Hepatic stellate cell (primary cell): Measurements from ENCODE around the gene ERC2.

ENCODE experiments used
- DNase-seq: peaks from one replicate; pipeline ENCODE4 v3.0.0; 2011; ENCODE audit warnings: low spot score

The ERC2 gene

DNA sequence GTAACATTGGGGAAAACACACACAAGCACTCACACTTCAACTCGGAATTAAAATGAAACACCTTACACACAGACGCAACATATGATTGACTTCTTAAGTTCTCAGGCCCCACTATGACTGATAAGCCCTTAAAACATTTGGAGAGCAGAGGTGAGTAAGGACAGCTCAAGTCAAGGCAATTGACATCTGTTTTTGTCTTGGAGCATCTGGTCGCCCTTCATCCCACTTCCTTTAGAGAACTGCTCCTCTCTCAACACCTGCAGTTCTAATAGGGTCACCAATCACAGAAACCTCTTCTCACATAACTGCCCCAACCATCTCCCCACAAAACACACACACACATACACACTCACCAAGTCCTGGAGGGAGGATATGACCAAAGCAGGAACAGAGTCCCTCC lies 43.4 kb downstream of the ERC2 start:
- DNase-seq = no peak

DNA sequence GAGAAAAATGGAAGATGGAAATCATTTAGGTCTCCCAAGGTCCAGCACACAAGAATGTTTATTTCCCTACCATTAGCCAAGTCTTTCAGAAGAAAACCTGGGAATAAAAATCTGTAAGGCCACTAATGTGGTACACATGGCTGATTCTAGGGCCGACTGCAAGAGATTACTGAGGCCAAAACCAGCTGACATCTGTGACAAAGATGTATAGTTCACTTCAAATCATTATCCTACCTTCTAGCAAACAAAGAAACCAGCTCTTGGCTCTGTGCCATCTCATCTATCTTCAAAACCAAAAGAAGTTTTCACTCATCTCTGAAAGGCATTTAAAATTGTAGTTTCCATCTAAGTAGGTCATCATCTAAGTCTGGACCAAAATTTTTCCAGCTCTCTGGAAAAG lies 43.9 kb downstream of the ERC2 start:
- DNase-seq = no peak

DNA sequence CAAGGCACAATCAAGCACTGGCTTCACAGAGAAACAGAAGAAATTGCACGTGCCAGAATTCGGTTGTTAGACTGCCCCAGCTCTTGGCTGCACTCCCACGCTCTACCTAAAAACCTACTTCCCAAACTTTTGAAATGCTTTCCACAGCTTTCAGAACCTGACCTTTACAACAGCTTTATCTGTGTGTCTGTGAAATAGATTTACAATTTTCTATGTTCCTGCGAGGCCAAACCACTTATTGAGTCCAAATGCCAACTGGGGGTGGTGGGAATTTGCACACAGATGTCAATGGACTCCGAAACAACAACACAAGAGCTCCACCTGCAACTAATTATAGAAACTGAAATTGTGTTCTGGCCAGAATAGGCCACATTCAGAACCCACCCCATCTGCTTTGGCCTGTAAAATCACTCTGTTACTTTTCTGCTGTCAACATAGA lies 44.6 kb downstream of the ERC2 start:
- no peak for DNase-seq

DNA sequence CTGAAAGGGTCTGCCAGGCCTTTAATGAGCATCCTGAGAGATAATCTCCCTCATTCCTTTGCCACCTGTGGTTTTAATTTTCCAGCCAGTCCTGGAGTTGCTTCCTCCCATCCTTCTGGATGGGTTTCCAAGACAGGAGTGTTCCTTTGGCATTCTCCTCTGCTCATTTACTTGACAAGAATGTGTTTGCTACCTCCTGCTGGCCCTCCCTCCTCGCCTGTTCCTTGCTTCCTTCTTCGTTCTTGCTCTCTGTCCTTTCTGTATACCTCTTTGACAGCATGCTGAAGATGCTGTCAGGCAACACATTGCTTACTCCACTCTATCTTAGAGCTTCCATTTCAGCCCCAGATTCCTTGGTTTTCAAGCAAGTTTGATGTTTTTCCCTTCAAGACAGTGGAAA lies 46.0 kb downstream of the ERC2 start:
- DNase-seq = no peak

DNA sequence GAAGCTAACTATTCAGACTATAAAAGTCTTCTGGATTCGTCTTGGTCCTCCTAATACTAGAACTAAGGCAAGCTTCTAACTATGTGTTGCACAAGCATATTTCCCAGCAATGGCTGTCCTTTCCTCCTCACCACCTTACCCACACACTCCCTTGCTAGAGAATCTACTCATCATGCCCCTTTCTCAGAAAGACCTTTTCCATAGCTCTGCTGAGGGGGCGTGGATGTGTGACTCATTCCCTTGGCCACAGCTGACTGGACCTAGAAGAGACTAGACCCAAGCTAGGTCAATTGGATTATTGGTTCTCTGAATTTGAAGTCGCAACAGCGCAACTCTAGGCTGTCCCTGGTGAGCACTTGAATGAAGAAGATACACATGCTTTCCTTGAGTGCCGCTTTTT lies 47.1 kb downstream of the ERC2 start:
- DNase-seq = no peak

DNA sequence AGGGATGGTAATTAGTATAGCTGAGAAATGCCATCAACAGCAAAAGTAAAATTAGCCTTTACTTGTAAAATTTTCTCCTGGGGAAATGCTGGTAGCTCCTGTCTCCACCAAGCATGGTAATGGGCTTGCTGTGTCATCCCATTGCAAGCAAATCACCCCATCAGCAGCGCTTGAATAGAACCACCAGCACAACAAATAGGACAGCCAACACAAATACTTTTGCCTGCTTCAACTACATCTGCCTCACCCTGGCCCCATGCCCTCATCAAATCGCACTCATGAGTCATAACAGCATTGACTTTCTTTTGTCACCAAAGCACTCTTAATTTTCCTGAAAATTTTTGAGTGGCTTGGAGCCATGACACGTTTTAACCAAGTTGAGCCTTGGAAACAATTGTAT lies 52.6 kb downstream of the ERC2 start:
- DNase-seq = no peak

DNA sequence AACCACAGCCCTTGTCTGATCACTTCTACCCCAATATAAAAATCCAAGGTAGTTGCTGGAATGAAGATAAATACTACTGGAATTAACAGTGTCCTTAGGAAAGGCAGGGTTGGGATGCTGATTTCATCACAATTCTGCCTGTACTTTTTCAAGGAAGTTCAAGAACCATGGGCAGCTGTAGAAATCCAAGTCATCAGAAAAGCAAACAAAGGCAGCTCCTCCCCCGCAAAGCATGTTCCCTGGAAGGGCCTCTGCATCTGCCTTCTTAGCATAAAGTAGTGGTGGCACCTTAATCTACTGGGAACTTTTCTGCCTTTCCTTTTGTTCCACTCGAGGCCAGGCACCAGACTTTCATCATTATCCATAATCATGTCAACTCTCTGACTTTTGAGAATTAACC lies 54.4 kb downstream of the ERC2 start:
- DNase-seq = no peak

DNA sequence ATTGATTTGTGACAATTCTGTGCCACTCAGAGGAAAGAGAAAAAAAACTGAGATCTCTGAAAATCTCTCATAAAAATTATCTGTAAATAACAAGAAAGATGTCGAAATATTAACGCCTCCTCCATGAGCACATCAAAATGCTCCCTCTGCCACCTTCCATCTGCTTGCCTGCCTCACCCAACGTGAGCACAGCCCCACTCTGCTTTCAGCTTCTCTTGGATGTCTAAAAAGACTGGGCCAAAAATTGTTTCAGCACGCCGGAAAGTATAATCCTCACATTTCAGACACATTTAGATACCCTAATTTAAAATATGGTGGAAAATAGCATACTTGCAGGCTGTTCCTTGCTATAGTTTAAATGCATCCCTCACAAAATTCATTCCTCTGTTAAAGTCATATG lies 57.1 kb downstream of the ERC2 start:
- no peak for DNase-seq

DNA sequence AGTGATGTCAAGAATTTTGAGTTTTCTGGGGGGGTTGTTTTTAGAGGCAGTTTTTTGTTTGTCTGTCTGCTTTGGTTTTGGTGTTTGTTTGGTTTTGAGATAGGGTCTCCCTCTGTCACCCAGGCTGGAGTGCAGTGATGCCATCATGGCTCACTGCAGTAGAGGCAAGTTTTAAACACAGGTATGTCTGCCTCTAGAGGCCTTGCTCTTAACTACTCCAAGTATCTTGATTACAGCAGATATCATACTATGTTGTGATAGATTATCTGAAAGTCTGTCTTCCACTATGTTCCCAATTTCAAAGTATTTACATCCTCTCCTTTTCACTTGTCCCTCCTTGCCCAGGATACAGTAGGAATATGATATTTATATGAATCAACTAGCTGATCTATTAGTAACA lies 57.7 kb downstream of the ERC2 start:
- no peak for DNase-seq

DNA sequence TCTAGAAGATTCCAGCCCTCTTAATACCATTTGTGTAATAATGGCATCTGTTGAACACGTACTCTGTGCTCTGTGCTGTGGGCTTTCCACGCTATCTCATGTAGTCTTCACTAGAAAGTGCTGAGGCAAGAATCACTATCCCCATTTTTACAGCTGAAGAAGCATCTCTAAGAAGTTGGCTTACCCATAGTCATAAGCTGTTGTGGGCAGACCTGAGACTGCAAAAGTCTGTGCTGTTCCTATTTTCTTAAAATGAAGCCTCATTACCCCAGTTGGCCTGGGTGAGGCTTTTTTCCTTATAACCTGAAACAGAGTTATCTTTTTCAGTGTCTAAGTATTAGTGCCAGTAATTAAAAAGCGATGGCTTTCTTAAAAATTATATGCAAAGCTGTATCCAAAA lies 58.5 kb downstream of the ERC2 start:
- DNase-seq = no peak

DNA sequence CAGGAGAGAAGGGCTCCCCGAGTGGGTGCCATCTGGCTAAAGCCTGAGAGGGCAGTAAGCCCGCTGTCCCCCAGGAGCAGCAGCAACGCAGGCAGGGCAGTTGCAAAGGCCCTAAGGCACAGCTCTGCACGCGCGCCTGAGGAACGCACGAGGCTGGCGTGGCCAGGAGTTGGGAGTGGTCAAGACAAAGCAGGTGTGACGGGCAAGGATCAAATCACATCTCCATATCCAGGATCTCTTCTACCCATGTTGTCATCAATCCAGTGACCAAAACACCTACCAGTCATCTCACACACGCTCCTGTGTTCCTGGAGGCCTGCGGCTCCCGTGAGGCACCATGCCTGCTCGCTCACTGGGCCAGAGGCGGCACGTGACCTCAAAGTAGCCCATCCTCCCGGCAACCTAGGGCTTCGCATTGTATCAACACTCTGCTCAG lies 59.5 kb downstream of the ERC2 start:
- DNase-seq = no peak

DNA sequence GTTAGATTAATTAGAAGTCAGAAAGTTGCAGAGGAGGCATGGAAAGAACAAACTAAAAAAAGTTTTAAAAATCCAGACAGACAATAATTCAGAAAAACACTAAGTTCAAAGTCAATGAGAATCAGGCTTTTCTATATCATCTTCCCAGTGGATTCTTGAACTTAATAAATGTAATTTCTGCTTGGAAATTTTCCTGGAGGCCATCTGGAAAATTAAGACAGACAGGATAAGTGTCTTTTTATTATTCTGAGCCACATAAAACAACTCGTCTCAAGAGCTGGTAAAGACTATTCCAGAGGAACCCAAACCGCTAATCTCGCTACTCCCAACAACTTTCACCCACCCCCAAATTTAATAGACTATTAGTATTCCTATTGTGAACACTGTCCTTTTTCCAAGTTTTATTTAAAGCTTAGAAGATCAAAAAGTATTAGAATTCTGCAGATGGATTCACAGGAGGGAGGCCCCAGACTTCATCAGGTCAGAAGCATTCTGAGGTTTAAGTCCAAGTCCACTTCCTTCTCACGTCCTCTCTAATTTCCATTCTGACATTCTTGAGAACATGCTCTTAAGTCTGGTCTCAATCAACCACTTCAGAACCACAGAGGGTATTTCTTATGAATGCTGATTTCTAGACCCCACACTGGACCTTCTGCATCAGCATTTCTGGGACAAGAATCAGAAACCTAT lies 61.3 kb downstream of the ERC2 start:
- no peak for DNase-seq

DNA sequence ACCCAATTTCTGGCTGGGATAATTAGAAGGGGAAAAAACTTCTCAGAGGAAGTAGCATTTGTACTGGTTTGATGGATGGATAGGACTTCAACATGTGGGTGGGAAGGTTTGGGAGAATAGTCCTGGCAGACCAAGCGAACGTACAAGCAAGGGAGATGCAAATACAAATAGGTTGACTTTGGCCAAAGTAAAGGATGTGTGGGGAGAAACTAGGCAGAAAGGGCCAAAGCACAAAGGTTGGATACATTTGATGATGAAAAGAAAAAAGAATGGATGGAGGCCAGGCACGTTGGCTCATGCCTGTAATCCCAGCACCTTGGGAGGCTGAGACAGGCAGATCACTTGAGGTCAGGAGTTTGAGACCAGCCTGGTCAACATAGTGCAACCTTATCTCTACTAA lies 63.4 kb downstream of the ERC2 start:
- no peak for DNase-seq

DNA sequence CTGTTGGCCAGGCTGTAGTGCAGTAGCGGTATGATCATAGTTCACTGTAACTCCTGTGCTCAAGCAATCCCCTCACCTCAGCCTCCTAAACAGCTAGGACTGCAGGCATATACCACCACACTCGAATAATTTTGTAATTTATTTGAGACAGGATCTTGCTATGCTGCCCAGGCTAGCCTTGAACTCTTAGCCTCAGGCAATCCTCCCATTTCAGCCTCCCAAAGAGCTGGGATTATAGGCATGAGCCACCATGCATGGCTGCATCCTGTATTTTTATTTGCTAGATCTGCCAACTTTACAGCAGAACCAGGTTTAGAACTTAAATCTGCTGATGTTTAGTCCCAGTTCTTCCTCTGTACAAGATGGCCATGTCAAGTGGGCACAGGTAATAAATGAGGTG lies 69.6 kb downstream of the ERC2 start:
- DNase-seq = no peak

DNA sequence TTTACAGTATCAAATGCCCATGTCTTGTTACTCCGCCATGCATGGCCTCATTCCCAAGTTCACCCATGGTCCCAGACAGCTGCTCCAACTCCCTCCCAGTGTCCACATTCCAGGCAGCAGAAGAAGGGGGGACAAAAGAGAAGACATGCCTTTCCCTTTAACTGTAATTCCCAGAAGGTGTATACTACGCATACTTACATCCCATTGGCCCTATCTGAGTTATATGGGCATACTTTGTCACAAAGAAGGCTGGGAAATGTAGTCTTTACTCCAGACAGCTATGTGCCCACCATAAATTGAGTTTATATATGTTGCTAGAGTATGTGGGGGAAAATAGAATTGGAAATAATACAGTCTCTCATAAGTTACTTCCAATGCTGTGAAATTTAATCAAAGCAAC lies 70.5 kb downstream of the ERC2 start:
- DNase-seq = no peak

DNA sequence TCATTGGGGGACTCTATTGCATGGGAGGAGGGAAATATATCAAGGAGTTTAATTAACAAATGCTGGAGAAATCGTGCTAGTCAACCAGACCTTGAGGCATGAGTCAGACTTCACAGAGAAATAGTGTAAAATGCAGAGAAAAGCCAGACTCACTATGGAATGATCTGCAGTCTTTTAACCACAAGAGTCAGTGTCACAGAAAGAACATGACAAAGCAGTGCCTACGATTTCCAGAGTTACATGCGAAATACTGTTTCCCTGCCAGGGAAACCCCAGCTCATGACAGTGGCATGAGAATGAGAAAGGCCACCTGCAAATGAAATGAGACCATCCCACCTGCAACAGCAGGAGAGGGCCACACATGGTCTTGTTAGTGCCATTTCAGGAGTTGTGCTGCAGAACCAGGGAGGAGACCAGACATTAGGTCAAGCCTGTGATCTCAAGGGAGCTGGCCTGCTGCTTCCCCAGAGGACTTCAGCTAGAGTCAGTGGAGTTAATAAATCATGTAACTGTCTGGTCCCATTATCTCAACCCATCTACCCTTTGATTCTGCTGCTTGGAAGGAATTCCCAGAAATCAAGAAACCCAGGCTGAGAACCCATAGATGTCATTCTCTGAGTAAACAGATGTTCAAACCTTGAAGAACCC lies 79.0 kb downstream of the ERC2 start:
- DNase-seq = no peak

DNA sequence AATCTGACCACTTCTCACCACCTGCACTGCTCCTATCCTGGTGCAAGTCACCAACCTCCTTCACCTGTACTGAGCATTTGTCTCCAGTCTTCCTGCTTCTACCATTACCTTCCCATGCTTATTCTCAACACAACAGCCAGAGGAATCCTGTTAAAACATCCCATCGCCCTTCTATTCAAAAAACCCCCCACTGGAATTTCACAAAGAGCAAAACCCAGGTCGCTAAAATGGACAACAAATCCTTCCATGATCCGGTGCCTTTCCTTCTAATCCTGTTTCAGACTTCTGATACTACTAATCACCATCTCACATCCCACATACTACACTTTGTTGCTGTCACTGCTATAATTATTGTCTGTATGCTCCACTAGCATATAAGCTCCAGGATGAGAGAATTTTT lies 85.2 kb downstream of the ERC2 start:
- DNase-seq = no peak

DNA sequence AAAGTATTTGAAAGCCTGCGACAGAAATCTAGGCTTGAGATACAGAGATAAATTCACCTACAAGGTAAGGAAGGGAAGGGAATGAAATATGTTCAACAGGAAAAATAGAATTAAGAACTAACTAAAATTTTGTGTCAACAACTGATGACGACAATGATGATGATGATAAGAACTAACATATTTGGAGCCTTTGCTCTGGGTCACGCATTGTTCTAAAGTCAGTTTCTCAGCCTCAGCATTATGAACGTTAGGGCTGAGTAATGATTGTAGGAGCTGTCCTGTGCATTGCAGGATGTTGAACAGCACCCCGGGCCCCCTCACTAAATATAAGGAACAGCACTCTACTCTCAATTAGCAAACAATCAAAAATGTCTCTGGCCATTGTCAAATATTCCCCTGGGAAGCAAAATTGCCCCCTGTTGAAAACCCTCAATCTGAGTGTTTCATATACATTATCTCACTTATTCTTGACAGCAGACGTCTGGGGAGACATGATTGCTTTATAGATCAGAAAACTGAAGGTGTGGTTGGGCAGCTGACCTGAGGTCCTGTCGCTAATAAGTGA lies 88.5 kb downstream of the ERC2 start:
- no peak for DNase-seq

DNA sequence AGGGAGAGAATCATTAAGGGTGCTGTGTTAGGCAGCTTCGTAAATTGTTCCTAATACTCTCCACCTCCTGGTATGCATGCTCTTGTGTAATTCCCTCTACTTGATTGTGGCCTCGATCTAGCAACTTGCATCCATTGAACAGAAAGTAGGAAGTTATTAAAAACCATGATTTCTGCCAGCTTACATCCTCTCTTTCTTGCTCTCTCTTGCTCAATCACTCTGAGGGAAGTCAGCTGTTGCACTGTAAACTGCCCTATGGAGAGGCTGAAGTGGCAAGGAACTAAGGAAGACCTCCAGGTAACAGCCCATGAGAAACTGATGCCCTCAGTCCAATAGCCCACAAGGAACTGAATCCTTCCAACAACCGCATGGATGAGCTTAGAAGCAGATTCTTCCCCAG lies 92.6 kb downstream of the ERC2 start:
- no peak for DNase-seq

DNA sequence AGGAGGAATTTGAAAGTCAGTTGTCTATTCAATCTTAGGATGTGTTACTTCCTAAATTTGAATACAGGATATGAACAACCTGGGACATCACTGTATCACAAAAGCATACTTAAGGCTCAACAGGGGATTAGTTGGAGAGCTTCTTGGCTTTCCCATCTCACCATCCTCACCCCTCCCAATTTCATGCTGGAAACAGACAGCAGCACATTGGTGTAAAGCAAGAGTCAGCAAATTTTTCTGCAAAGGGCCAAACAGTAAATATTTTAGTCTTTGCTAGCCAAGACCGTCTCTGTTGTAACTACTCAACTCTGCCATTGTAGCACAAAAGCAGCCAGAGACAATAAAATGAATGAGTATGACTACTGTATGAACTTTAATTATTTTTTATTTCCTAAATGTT lies 94.9 kb downstream of the ERC2 start:
- DNase-seq = no peak

DNA sequence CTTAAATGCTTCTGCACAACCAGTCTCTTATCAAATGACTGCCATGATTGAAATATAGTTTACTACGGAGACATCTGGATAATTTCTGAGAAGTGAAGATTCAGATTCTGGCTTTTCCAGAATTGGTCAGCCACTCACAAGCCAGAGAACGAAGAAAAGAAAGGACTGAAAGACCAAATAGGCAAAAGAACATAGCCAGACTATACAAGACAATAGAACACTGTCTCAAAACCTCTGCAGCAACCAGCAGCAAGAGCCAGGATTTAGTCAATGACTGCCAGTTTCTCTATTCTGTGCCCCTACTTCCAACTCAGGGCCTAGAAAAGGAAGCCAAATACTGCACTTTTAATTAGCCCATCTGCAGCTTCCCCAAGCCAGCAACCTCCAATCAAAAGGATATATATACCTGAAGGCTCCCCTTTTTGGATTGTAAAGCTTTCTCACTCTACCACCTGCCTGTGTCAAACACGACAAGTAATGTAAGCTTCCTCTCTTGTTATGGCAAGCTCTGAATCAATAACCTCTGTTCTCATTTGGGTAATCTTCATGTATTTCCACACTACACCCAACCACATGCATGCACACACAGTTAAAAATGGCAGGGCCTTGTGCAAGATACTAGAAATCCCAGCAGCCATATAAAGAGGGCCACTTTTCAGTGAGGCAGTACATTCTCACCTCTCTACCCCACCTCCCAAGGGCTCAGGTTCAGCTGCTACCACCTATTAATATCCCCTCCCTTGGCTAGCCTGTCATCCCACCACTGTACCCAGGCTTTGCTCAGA lies 97.1 kb downstream of the ERC2 start:
- no peak for DNase-seq

DNA sequence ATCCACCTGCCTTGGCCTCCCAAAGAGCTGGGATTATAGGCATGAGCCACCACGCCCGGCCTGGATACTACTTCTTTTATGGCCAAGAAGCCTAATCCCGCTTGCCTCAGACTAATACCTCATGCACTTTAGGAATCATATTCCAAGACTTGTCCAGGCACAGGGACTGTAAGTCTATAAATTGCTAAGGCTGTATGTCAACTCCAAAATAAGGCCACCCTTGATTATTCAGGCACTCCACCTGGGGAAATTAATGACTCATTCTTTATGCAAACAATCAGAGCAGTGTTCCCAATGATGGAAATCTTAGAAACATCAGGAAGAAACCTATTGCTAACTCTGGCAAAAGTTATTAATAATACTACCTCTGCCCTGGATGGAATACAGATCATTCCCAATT lies 98.4 kb downstream of the ERC2 start:
- no peak for DNase-seq

DNA sequence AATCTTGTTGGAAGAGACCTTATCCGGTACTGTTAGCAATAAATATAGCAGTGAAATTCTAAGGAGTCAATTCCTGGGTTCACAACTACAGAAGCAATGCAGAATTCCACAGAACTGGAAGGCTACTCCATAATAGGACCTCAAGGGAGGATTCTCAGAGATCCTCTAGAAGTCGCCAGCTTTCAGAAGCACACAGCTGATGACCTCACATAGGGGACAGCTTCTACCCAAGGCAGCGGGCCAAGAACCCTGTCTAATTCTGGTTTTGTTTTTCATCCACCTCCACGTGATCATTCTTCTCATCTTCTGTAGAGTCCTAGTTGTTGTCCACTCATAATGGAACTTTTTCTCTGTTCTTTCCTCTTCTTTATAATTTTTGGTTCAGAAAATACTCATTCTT lies 99.4 kb downstream of the ERC2 start:
- no peak for DNase-seq
